Activated CD4-positive, alpha-beta T cell treated with anti-CD3 and anti-CD28 coated beads for 36 hours (primary cell): ENCODE results near the gene CACTIN. TPM values are rescaled to one million over a fixed set of nuclear protein-coding genes. Genes with fewer than 3 reads are reported as not detected.
"Not testable (repeated sequence)": the region's sequence is repeated elsewhere in the genome, so short reads cannot be mapped to it uniquely, and the experiment has no call there.

Experiments
- ATAC-seq: fragments of 200-7000 bp; cut with Tn5 transposase; one replicate; pipeline ENCODE4 v1.10.0; 2021; ENCODE audit warnings: mild to moderate bottlenecking, moderate library complexity
- CTCF ChIA-PET: fragments of 350-600 bp; sonication (Branson Sonifier 250); formaldehyde crosslinking; loops from one replicate; lab custom pipeline; 2021; ENCODE audit warnings: antibody characterized with exemption; lab: Charles Lee
- POLR2A ChIA-PET: fragments of 350-600 bp; sonication (Branson Sonifier 250); formaldehyde crosslinking; loops from one replicate; lab custom pipeline; 2021; ENCODE audit warnings: antibody characterized with exemption, inconsistent platforms; lab: Charles Lee
- DNase-seq: peaks from one replicate; pipeline ENCODE4 v3.0.0-alpha.2; 2020
- H3K27ac Mint-ChIP-seq: one replicate; pipeline ENCODE4 v1.8.0; 2021; ENCODE audit warnings: mixed read lengths
- H3K27me3 Mint-ChIP-seq: one replicate; pipeline ENCODE4 v1.8.0; 2021; ENCODE audit warnings: mixed read lengths
- H3K36me3 Mint-ChIP-seq: one replicate; pipeline ENCODE4 v1.8.0; 2021; ENCODE audit warnings: low read depth, mixed read lengths
- H3K4me1 Mint-ChIP-seq: one replicate; pipeline ENCODE4 v1.8.0; 2021; ENCODE audit warnings: mixed read lengths
- H3K4me3 Mint-ChIP-seq: one replicate; pipeline ENCODE4 v1.8.0; 2021; ENCODE audit warnings: mild to moderate bottlenecking, moderate library complexity, mixed read lengths
- H3K9me3 Mint-ChIP-seq: one replicate; pipeline ENCODE4 v1.8.0; 2021; ENCODE audit warnings: low read depth, mixed read lengths
- intact Hi-C, 2 experiments: fragments of 100-400 bp; cut with DNase I in 1 of 2; cut with micrococcal nuclease in 1 of 2; formaldehyde crosslinking; loops; one replicate each; pipeline versions ENCODE4 v1.14.2 to v1.15.1; 2022 to 2024; cut with DNase I, micrococcal nuclease
- total RNA-seq, 2 experiments: library from RNA; stranded (reverse); gene quantifications; one replicate each; pipeline ENCODE4 v1.2.3, GENCODE V29; 2021

Gene CACTIN
- total RNA-seq, 2 experiments from 2014 or later: 28.0 to 33.6 TPM

GRCh38 chr19:3632739-3633558 lies 6.4 kb upstream of the CACTIN start:
- ChIA-PET CTCF (no interaction called here), POLR2A (interaction anchor here (0.7 kb wide), 1 partner anchor 556 kb away, joined by 3 read pairs; no protein-coding TSS in a partner anchor)
- no peaks in the 10 kb centered on the region for H3K27me3 Mint-ChIP-seq
- H3K9me3 Mint-ChIP-seq: no peaks in the 10 kb centered on the region
- H3K4me1 Mint-ChIP-seq: no peaks in the 10 kb centered on the region
- H3K4me3 Mint-ChIP-seq: no peak overlapping the region
- H3K27ac Mint-ChIP-seq: no peak overlapping the region
- ATAC-seq (no peak), DNase-seq (no peak)
- no peaks in the 10 kb centered on the region for H3K36me3 Mint-ChIP-seq
- intact Hi-C loops: no loop called here

- Mint-ChIP-seq H3K36me3 (no peaks in the 10 kb centered on the region), H3K4me1 (peaks cover 1% of the 10 kb centered on the region), H3K9me3 (no peaks in the 10 kb centered on the region), H3K27me3 (no peaks in the 10 kb centered on the region), H3K27ac (no peak overlapping the region), H3K4me3 (no peak overlapping the region)
- POLR2A ChIA-PET: no interaction called here
- intact Hi-C loops: no loop called here
- CTCF ChIA-PET: interaction anchor here (0.6 kb wide), 1 partner anchor 1987 kb away, joined by 3 read pairs; no protein-coding TSS in a partner anchor
- DNase-seq: no peak
- ATAC-seq: no peak
These were observed 5.5 kb upstream of the CACTIN start for GRCh38 chr19:3632098-3632497.

- H3K36me3 Mint-ChIP-seq: no peaks in the 10 kb centered on the region
- POLR2A ChIA-PET: no interaction called here
- CTCF ChIA-PET: interaction anchor here (0.6 kb wide), 1 partner anchor 1987 kb away, joined by 3 read pairs; no protein-coding TSS in a partner anchor
- no peaks in the 10 kb centered on the region for H3K27me3 Mint-ChIP-seq
- intact Hi-C loops: no loop called here
- ATAC-seq: no peak
- H3K9me3 Mint-ChIP-seq: no peaks in the 10 kb centered on the region
- peaks cover 4% of the 10 kb centered on the region for H3K4me1 Mint-ChIP-seq
- no peak for DNase-seq
- no peak overlapping the region for H3K4me3 Mint-ChIP-seq
- no peak overlapping the region for H3K27ac Mint-ChIP-seq
These were observed 4.7 kb upstream of the CACTIN start for GRCh38 chr19:3631053-3631861.

GRCh38 chr19:3628766-3629165 lies 2.2 kb upstream of the CACTIN start:
- POLR2A ChIA-PET, ATAC-seq, DNase-seq, H3K27ac Mint-ChIP-seq, H3K4me3 Mint-ChIP-seq, CTCF ChIA-PET, H3K9me3 Mint-ChIP-seq, H3K27me3 Mint-ChIP-seq, H3K36me3 Mint-ChIP-seq: not testable (repeated sequence)
- peaks cover 22% of the 10 kb centered on the region for H3K4me1 Mint-ChIP-seq
- intact Hi-C loops: loop anchor here in 1 of 2 experiments (5.0 kb wide), 4 partner anchors 439 to 1094 kb away; partner anchors contain the start of genes DPP9, HDGFL2 and ZBTB7A

GRCh38 chr19:3627351-3627723 lies 747 bp upstream of the CACTIN start:
- DNase-seq: no peak
- ChIA-PET POLR2A (interaction anchor here (0.6 kb wide), 2 partner anchors 63 to 109 kb away, joined by 5 read pairs; no protein-coding TSS in a partner anchor), CTCF (interaction anchor here (0.6 to 1.0 kb wide), 4 partner anchors 39 to 394 kb away, joined by 3 read pairs; no protein-coding TSS in a partner anchor)
- no peaks in the 10 kb centered on the region for H3K9me3 Mint-ChIP-seq
- no peak overlapping the region for H3K27ac Mint-ChIP-seq
- intact Hi-C loops: loop anchor here (1.0 to 5.0 kb wide), 18 partner anchors 55 to 1095 kb away; partner anchors contain the start of genes HMG20B (in 2 of the 2), MFSD12 (in 2 of the 2), ANKRD24 (in 1 of the 2) and DPP9 (in 1 of the 2)
- no peak for ATAC-seq
- H3K4me1 Mint-ChIP-seq: peaks cover 22% of the 10 kb centered on the region
- H3K4me3 Mint-ChIP-seq: peak overlapping the region; percentile 91
- peaks cover 2% of the 10 kb centered on the region for H3K36me3 Mint-ChIP-seq
- no peaks in the 10 kb centered on the region for H3K27me3 Mint-ChIP-seq

- CTCF ChIA-PET: interaction anchor here (1.6 kb wide), 1 partner anchor 18 kb away, joined by 4 read pairs; no protein-coding TSS in a partner anchor
- peaks cover 4% of the 10 kb centered on the region for H3K36me3 Mint-ChIP-seq
- H3K27ac Mint-ChIP-seq: peak overlapping the region; percentile 82
- no peaks in the 10 kb centered on the region for H3K27me3 Mint-ChIP-seq
- no peaks in the 10 kb centered on the region for H3K9me3 Mint-ChIP-seq
- intact Hi-C loops: loop anchor here in 1 of 2 experiments (1.0 to 5.0 kb wide), 7 partner anchors 81 to 1096 kb away; partner anchors contain the start of genes DPP9, EEF2, HDGFL2 and ZBTB7A
- DNase-seq: no peak
- POLR2A ChIA-PET: no interaction called here
- H3K4me3 Mint-ChIP-seq: peak overlapping the region; percentile 91
- peaks cover 22% of the 10 kb centered on the region for H3K4me1 Mint-ChIP-seq
- peak; percentile 6 for ATAC-seq
These were observed 556 bp downstream of the CACTIN start for GRCh38 chr19:3625996-3626472.

- DNase-seq (no peak), ATAC-seq (no peak)
- H3K4me1 Mint-ChIP-seq: peaks cover 22% of the 10 kb centered on the region
- no peak overlapping the region for H3K27ac Mint-ChIP-seq
- ChIA-PET POLR2A (no interaction called here), CTCF (no interaction called here)
- peaks cover 7% of the 10 kb centered on the region for H3K36me3 Mint-ChIP-seq
- no peaks in the 10 kb centered on the region for H3K27me3 Mint-ChIP-seq
- no peak overlapping the region for H3K4me3 Mint-ChIP-seq
- intact Hi-C loops: no loop called here
- no peaks in the 10 kb centered on the region for H3K9me3 Mint-ChIP-seq
These were observed 2.9 kb downstream of the CACTIN start for GRCh38 chr19:3623716-3624115.

GRCh38 chr19:3622224-3622623 lies 4.4 kb downstream of the CACTIN start:
- intact Hi-C loops: no loop called here
- CTCF ChIA-PET: interaction anchor here (0.8 to 1.3 kb wide), 2 partner anchors 17 to 96 kb away, joined by 3 to 4 read pairs; no protein-coding TSS in a partner anchor

GRCh38 chr19:3621689-3622088 lies 4.9 kb downstream of the CACTIN start:
- H3K36me3 Mint-ChIP-seq: peaks cover 10% of the 10 kb centered on the region
- ATAC-seq: no peak
- CTCF ChIA-PET: interaction anchor here (0.8 to 1.3 kb wide), 2 partner anchors 17 to 97 kb away, joined by 3 to 4 read pairs; no protein-coding TSS in a partner anchor
- H3K4me3 Mint-ChIP-seq: no peak overlapping the region
- H3K27ac Mint-ChIP-seq: no peak overlapping the region
- H3K9me3 Mint-ChIP-seq: no peaks in the 10 kb centered on the region
- peaks cover 32% of the 10 kb centered on the region for H3K4me1 Mint-ChIP-seq
- H3K27me3 Mint-ChIP-seq: no peaks in the 10 kb centered on the region
- no peak for DNase-seq
- POLR2A ChIA-PET: interaction anchor here (1.0 kb wide), 1 partner anchor 37 kb away, joined by 3 read pairs; no protein-coding TSS in a partner anchor
- intact Hi-C loops: no loop called here

More at GRCh38 chr19:3622224-3622623, 4.4 kb downstream of the CACTIN start:
- peaks cover 8% of the 10 kb centered on the region for H3K36me3 Mint-ChIP-seq
- H3K27ac Mint-ChIP-seq: no peak overlapping the region
- H3K4me1 Mint-ChIP-seq: peaks cover 32% of the 10 kb centered on the region
- no peak for ATAC-seq
- no peaks in the 10 kb centered on the region for H3K9me3 Mint-ChIP-seq
- H3K27me3 Mint-ChIP-seq: no peaks in the 10 kb centered on the region
- no peak overlapping the region for H3K4me3 Mint-ChIP-seq
- POLR2A ChIA-PET: interaction anchor here (1.0 kb wide), 1 partner anchor 38 kb away, joined by 3 read pairs; no protein-coding TSS in a partner anchor
- DNase-seq: no peak

GRCh38 chr19:3620817-3621547 lies 5.6 kb downstream of the CACTIN start:
- Mint-ChIP-seq H3K4me3 (no peak overlapping the region), H3K4me1 (peaks cover 28% of the 10 kb centered on the region), H3K27ac (no peak overlapping the region), H3K27me3 (no peaks in the 10 kb centered on the region), H3K36me3 (peaks cover 10% of the 10 kb centered on the region), H3K9me3 (no peaks in the 10 kb centered on the region)
- intact Hi-C loops: no loop called here
- CTCF ChIA-PET: no interaction called here
- DNase-seq (no peak), ATAC-seq (no peak)
- POLR2A ChIA-PET: no interaction called here
